Measurements from ENCODE around the gene SAP25. TPM values are rescaled to one million over a fixed set of nuclear protein-coding genes. Genes with fewer than 3 reads are reported as not detected.
"Not testable (repeated sequence)": the region's sequence is repeated elsewhere in the genome, so short reads cannot be mapped to it uniquely, and the experiment has no call there.

SAP25 gene
- total RNA-seq, 2 experiments from 2014 or later: 34.6 to 36.1 TPM

DNA sequence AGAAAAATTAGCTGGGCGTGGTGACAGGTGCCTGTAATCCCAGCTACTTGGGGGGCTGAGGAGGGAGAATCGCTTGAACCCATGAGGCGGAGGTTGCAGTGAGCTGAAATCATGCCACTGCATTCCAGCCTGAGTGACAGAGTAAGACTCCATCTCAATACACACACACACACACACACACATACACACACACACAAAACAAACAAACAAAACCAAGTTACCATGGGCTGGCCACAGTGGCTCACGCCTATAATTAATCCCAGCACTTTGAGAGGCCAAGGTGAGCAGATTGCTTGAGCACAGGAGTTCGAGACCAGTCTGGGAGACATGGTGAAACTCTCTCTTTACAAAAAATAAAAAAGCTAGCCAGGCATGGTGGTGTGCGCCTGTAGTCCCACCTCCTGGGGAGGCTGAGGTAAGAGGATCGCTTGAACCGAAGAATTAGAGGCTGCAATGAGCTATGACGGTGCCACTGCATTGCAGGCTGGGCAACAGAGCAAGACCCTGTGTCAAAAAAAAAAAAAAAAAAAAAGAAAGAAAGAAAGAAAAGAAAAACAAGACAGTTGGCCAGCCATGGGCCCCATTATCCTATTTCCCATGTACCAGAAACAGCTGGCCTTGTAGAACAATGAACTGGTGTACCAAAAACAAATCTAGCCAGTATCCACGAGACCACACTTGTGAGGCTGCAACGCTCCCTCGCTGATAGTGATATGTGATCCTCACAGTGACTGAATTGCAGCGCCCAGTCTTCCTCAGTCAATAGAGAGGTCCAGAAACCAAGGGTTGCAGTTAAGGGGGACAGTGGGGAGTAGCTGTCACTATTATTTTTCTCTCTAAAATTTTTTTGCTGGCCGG, 41.3 kb downstream of the SAP25 start:
- Mint-ChIP-seq H3K36me3 (ENCODE audit: low read depth) (no peaks in the 10 kb centered on the region), H3K27me3 (no peaks in the 10 kb centered on the region), H3K4me1 (peaks cover under 1% of the 10 kb centered on the region), H3K4me3 (no peak overlapping the region), H3K9me3 (no peaks in the 10 kb centered on the region), H3K27ac (no peak overlapping the region)
- ChIA-PET POLR2A (no interaction called here), CTCF (interaction anchor here (1.2 to 2.3 kb wide), 3 partner anchors 32 to 35 kb away, joined by 4 to 5 read pairs (median 5); no protein-coding TSS in a partner anchor)
- DNase-seq: no peak

DNA sequence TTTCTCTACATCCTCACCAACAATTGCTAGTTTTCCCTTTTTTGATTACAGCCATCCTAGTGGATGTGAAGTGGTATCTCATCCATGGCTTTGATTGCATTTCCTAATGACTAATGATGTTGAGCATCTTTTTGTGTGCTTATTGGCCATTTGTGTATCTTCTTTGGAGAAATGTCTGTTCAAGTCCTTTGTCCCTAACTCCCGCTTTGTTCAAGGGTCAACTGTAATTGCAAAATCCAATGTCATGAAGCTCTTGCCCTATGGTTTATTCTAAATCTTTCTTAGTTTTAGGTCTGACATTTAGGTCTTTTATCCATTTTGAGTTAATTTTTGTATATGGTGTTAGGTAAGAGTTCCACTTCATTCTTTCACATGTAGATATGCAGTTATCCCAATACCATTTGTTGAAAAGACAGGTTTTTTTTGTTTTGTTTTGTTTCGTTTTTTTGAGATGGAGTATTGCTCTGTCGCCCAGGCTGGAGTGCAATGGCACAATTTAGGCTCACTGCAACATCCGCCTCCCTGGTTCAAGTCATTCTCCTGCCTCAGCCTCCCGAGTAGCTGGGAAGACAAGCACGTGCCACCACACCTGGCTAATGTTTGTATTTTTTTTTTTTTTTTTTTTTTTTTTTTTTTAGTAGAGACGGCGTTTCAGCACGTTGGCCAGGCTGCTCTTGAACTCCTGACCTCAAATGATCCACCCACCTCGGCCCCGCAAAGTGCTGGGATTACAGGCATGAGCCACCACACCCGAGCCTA, 45.4 kb downstream of the SAP25 start:
- H3K36me3 Mint-ChIP-seq (ENCODE audit: low read depth); POLR2A ChIA-PET; H3K9me3 Mint-ChIP-seq; DNase-seq; H3K4me1 Mint-ChIP-seq; H3K27ac Mint-ChIP-seq; H3K27me3 Mint-ChIP-seq; H3K4me3 Mint-ChIP-seq: not testable (repeated sequence)
- CTCF ChIA-PET: interaction anchor here (0.9 kb wide), 1 partner anchor 7 kb away, joined by 3 read pairs; no protein-coding TSS in a partner anchor

DNA sequence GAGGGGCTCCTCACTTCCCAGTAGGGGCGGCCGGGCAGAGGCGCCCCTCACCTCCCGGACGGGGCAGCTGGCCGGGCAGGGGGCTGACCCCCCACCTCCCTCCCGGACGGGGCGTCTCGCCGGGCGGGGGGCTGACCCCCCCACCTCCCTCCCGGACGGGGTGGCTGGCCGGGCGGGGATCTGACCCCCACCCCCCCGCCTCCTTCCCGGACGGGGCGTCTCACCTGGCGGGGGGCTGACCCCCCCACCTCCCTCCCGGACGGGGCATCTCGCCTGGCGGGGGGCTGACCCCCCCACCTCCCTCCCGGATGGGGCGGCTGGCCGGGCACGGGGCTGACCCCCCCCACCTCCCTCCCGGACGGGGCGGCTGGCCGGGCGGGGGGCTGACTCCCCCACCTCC, 50.5 kb downstream of the SAP25 start:
- H3K4me3 Mint-ChIP-seq; H3K27ac Mint-ChIP-seq; H3K27me3 Mint-ChIP-seq; DNase-seq; H3K4me1 Mint-ChIP-seq; H3K36me3 Mint-ChIP-seq (ENCODE audit: low read depth); CTCF ChIA-PET; POLR2A ChIA-PET; H3K9me3 Mint-ChIP-seq: not testable (repeated sequence)

Other genes with a start within 250 kb of the SAP25 start
- 10 to 100 TPM; 50.6 to 56.2 TPM for gene PILRB, start 215.8 kb downstream of the SAP25 start, total RNA-seq
- gene PILRA, start 200.4 kb downstream of the SAP25 start, total RNA-seq: 1 to 10 TPM; 1.8 to 2.7 TPM
- 1 to 10 TPM; 2.4 to 2.7 TPM for gene ZCWPW1, start 145.2 kb downstream of the SAP25 start, total RNA-seq
- 10 to 100 TPM; 49.1 to 50.5 TPM for gene MEPCE, start 144.1 kb downstream of the SAP25 start, total RNA-seq
- 10 to 100 TPM; 67.9 to 77.9 TPM for gene PPP1R35, start 137.4 kb downstream of the SAP25 start, total RNA-seq
- 1 to 10 TPM; 3.0 to 4.1 TPM for gene SPACDR, start 109.6 kb downstream of the SAP25 start, total RNA-seq
- 100 to 1,000 TPM; 113 to 128 TPM for gene TSC22D4, start 94.7 kb downstream of the SAP25 start, total RNA-seq
- gene NYAP1, start 90.0 kb downstream of the SAP25 start, total RNA-seq: under 1 TPM; 0.23 to 0.32 TPM
- gene AGFG2, start 34.7 kb downstream of the SAP25 start, total RNA-seq: 10 to 100 TPM; 43.0 to 45.3 TPM
- gene LRCH4, start 12.2 kb upstream of the SAP25 start, total RNA-seq: 100 to 1,000 TPM; 189 to 217 TPM
- gene FBXO24, start 12.4 kb upstream of the SAP25 start, total RNA-seq: 1 to 10 TPM; 1.3 to 1.5 TPM
- 10 to 100 TPM; 17.3 to 18.3 TPM for gene PCOLCE, start 28.5 kb upstream of the SAP25 start, total RNA-seq
- 10 to 100 TPM; 59.7 to 66.7 TPM for gene MOSPD3, start 38.6 kb upstream of the SAP25 start, total RNA-seq
- gene TFR2, start 67.7 kb upstream of the SAP25 start, total RNA-seq: 1 to 10 TPM; 7.3 to 9.8 TPM
- not detected for gene ACTL6B, start 82.5 kb upstream of the SAP25 start, total RNA-seq
- 100 to 1,000 TPM; 238 to 249 TPM for gene GNB2, start 99.8 kb upstream of the SAP25 start, total RNA-seq
- 10 to 100 TPM; 48.7 to 55.5 TPM for gene GIGYF1, start 120.3 kb upstream of the SAP25 start, total RNA-seq
- 10 to 100 TPM; 39.9 to 40.5 TPM for gene POP7, start 132.2 kb upstream of the SAP25 start, total RNA-seq
- gene EPO, start 146.6 kb upstream of the SAP25 start, total RNA-seq: not detected
- gene ZAN, start 159.7 kb upstream of the SAP25 start, total RNA-seq: not detected

All from activated CD4-positive, alpha-beta T cell treated with anti-CD3 and anti-CD28 coated beads, Interleukin-2, amount 10 ng/mL, durations not matched to agents 7 days and 5 days (primary cell).